Measurements from ENCODE around the gene PIK3CB.
"Not testable (repeated sequence)": the region's sequence is repeated elsewhere in the genome, so short reads cannot be mapped to it uniquely, and the experiment has no call there.

PIK3CB gene

DNA sequence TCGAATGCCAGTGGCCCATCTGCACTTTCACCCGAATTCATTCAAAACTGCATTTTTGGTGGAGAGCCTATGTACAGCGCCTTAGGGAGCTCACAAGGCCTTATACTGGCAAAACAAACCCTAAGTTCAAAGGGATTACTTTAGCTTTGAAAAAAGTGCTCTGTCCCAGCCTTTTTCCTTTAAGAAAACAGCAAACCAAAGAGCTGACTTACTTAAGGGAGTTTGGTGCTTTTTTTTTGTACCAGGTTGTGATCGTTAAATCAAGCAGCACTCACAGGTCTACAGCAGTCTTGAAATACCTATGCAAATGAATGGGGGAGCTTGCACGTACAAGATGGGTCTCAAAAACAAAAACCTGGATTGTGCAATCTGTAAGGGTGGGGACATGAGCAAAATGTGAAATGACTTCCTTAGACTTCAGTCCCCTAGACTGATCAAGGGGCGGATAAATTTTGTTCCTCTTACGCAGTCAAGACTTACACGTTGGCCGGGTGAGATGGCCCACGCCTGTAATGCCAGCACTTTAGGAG, 11.6 kb upstream of the PIK3CB start:
- H2AFZ ChIP-seq (ENCODE audit: low read length, unreplicated experiment) = no peak overlapping the region

DNA sequence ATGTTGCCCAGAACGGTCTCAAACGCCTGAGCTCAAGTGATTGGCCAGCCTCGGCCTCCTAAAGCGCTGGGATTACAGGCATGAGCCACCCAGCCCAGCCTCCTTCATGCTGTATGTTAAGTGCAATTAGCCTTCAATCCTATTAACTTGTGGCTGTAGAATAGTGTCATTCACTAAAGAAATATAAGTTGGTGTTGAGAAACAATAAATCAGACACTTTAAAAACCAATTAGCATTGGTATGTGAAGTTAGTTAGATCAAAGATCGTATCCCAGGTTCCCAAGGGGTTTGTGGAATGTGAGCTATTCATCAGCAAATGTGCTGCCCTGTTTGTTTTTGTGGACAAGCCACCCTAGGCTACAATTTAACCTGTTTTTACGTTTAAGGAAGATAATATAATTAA, 11.0 kb upstream of the PIK3CB start:
- Histone ChIP-seq H3K4me1 (ENCODE audit: control insufficient read depth, insufficient read depth, low read length, unreplicated experiment) (no peaks in the 10 kb centered on the region), H2AFZ (ENCODE audit: low read length, unreplicated experiment) (no peak overlapping the region), H3K36me3 (ENCODE audit: insufficient read depth, low read length) (no peaks in the 10 kb centered on the region), H3K27ac (ENCODE audit: low read depth, low read length) (no peak overlapping the region), H3K79me2 (ENCODE audit: control insufficient read depth, insufficient read depth, low read length, unreplicated experiment) (no peaks in the 10 kb centered on the region), H3K27me3 (ENCODE audit: insufficient read depth, low read length) (no peaks in the 10 kb centered on the region), H3K4me3 (ENCODE audit: low read depth, low read length) (no peak overlapping the region)

More for the DNA sequence above, 11.6 kb upstream of the PIK3CB start:
- no peak overlapping the region for H3K27ac ChIP-seq (ENCODE audit: low read depth, low read length)
- no peaks in the 10 kb centered on the region for H3K36me3 ChIP-seq (ENCODE audit: insufficient read depth, low read length)
- H3K79me2 ChIP-seq (ENCODE audit: control insufficient read depth, insufficient read depth, low read length, unreplicated experiment) = no peaks in the 10 kb centered on the region
- H3K4me1 ChIP-seq (ENCODE audit: control insufficient read depth, insufficient read depth, low read length, unreplicated experiment) = no peaks in the 10 kb centered on the region
- no peaks in the 10 kb centered on the region for H3K27me3 ChIP-seq (ENCODE audit: insufficient read depth, low read length)
- no peak overlapping the region for H3K4me3 ChIP-seq (ENCODE audit: low read depth, low read length)

DNA sequence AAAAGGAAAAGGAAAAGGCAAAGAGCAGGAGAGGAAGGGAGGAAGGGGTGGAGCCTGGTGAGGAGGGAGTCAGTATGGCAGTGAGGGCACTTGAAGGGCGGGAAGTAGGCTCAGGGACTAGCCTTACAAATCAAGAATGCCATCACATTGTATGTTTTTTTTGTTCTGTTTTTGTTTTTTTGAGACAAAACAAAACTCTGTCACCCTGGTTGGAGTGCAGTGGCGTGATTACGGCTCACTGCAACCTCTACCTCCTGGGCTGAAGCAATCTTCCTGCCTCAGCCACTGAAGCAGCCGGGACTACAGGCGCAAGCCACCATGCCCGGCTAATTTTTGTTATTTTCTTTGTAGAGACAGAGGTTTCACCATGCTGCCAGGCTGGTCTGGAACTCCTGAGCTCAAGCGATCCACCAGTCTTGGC, 10.5 kb upstream of the PIK3CB start:
- Histone ChIP-seq H3K4me1 (ENCODE audit: control insufficient read depth, insufficient read depth, low read length, unreplicated experiment) (no peaks in the 10 kb centered on the region), H2AFZ (ENCODE audit: low read length, unreplicated experiment) (no peak overlapping the region), H3K27me3 (ENCODE audit: insufficient read depth, low read length) (no peaks in the 10 kb centered on the region), H3K27ac (ENCODE audit: low read depth, low read length) (no peak overlapping the region), H3K79me2 (ENCODE audit: control insufficient read depth, insufficient read depth, low read length, unreplicated experiment) (no peaks in the 10 kb centered on the region), H3K4me3 (ENCODE audit: low read depth, low read length) (no peak overlapping the region), H3K36me3 (ENCODE audit: insufficient read depth, low read length) (no peaks in the 10 kb centered on the region)

DNA sequence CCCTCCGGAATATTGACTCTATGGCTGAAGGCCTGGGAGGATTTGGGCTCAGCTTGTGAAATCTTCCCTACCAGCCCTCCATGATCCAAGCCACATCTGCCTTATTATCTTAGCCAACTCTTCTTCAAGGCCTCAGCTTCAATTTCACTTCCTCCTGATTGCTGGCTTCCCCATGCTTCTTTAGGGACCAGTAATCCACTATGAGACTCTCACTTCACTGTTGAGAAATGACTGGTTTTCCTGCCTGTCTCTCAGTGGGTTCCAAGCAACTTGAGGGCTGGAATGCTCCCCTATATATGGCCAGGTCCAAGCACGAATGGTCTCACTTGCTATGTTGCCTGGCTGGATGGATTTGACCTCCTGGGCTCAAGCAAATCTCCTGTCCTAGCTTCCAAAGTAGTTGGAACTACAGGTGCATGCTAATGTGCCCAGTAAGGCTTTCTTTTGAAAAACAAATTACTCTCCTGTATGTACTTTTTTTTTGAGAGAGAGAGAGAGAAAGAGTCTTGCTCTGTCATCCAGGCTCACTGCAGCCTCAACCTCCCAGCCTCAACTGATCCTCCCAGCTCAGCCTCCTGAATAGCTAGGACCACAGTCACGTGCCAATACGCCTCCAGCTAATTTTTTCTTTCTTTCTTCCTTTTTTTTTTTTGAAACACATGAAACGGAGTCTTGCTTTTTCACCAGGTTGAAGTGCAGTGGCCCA, 7.9 kb upstream of the PIK3CB start:
- H3K27me3 ChIP-seq (ENCODE audit: insufficient read depth, low read length) = no peaks in the 10 kb centered on the region
- no peaks in the 10 kb centered on the region for H3K36me3 ChIP-seq (ENCODE audit: insufficient read depth, low read length)
- no peak overlapping the region for H3K4me3 ChIP-seq (ENCODE audit: low read depth, low read length)
- no peak overlapping the region for H2AFZ ChIP-seq (ENCODE audit: low read length, unreplicated experiment)
- no peaks in the 10 kb centered on the region for H3K79me2 ChIP-seq (ENCODE audit: control insufficient read depth, insufficient read depth, low read length, unreplicated experiment)
- H3K4me1 ChIP-seq (ENCODE audit: control insufficient read depth, insufficient read depth, low read length, unreplicated experiment) = no peaks in the 10 kb centered on the region
- H3K27ac ChIP-seq (ENCODE audit: low read depth, low read length) = no peak overlapping the region

DNA sequence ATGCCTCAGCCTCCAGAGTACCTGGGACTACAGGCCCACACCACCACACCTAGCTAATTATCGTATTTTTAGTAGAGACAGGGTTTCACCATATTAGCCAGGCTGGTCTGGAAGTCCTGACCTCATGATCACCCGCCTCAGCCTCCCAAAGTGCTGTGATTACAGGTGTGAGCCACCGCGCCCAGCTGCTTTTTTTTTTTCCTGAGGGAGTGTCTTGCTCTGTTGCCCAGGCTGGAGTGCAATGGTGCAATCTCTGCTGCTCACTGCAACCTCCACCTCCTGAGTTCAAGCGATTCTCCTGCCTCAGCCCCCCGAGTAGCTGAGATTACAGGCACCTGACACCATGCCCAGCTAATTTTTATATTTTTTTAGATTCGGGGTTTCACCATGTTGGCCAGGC, 3.7 kb upstream of the PIK3CB start:
- H3K27ac ChIP-seq (ENCODE audit: low read depth, low read length); H2AFZ ChIP-seq (ENCODE audit: low read length, unreplicated experiment); H3K4me3 ChIP-seq (ENCODE audit: low read depth, low read length); H3K4me1 ChIP-seq (ENCODE audit: control insufficient read depth, insufficient read depth, low read length, unreplicated experiment); H3K27me3 ChIP-seq (ENCODE audit: insufficient read depth, low read length); H3K36me3 ChIP-seq (ENCODE audit: insufficient read depth, low read length): not testable (repeated sequence)
- peaks cover 12% of the 10 kb centered on the region for H3K79me2 ChIP-seq (ENCODE audit: control insufficient read depth, insufficient read depth, low read length, unreplicated experiment)

DNA sequence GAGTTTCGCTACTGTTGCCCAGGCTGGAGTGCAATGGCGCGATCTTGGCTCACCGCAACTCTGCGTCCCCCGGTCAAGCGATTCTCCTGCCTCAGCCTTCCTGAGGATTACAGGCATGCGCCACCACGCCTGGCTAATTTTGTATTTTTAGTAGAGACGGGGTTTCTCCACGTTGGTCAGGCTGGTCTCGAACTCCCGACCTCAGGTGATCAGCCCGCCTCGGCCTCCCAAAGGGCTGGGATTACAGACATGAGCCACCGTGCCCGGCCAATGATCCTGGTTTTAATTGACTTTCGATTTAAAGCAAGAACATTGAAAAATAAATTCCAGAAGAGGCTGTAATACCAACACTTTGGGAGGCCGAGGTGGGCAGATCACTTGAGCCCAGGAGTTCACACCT, 1.1 kb upstream of the PIK3CB start:
- H3K36me3 ChIP-seq (ENCODE audit: insufficient read depth, low read length); H3K27ac ChIP-seq (ENCODE audit: low read depth, low read length); H3K27me3 ChIP-seq (ENCODE audit: insufficient read depth, low read length); H3K4me3 ChIP-seq (ENCODE audit: low read depth, low read length); H2AFZ ChIP-seq (ENCODE audit: low read length, unreplicated experiment): not testable (repeated sequence)
- Histone ChIP-seq H3K79me2 (ENCODE audit: control insufficient read depth, insufficient read depth, low read length, unreplicated experiment) (peaks cover 26% of the 10 kb centered on the region), H3K4me1 (ENCODE audit: control insufficient read depth, insufficient read depth, low read length, unreplicated experiment) (peaks cover 12% of the 10 kb centered on the region)

DNA sequence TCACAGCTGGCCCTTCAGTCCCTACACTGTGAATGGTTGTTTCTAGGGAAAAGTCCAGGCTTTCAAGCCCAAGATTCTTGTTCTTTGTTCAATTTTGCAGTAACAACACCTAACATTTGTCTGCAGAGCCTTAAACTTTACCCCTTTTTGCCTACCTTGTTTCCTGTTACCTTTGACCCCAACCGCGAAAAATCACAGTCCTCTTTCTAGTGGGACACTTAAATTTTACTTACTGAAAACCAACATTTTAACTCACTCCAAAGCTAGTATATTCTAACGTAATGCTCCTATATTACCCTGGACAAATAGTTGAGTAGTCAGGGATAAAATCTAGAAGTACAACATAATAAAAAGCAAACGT, 649 bp upstream of the PIK3CB start:
- H3K4me1 ChIP-seq (ENCODE audit: control insufficient read depth, insufficient read depth, low read length, unreplicated experiment) = peaks cover 12% of the 10 kb centered on the region
- H3K27ac ChIP-seq (ENCODE audit: low read depth, low read length) = peak overlapping the region; percentile 72
- peak overlapping the region; percentile 81 for H2AFZ ChIP-seq (ENCODE audit: low read length, unreplicated experiment)
- H3K36me3 ChIP-seq (ENCODE audit: insufficient read depth, low read length) = no peaks in the 10 kb centered on the region
- peaks cover 28% of the 10 kb centered on the region for H3K79me2 ChIP-seq (ENCODE audit: control insufficient read depth, insufficient read depth, low read length, unreplicated experiment)
- no peaks in the 10 kb centered on the region for H3K27me3 ChIP-seq (ENCODE audit: insufficient read depth, low read length)
- peak overlapping the region; percentile 84 for H3K4me3 ChIP-seq (ENCODE audit: low read depth, low read length)

DNA sequence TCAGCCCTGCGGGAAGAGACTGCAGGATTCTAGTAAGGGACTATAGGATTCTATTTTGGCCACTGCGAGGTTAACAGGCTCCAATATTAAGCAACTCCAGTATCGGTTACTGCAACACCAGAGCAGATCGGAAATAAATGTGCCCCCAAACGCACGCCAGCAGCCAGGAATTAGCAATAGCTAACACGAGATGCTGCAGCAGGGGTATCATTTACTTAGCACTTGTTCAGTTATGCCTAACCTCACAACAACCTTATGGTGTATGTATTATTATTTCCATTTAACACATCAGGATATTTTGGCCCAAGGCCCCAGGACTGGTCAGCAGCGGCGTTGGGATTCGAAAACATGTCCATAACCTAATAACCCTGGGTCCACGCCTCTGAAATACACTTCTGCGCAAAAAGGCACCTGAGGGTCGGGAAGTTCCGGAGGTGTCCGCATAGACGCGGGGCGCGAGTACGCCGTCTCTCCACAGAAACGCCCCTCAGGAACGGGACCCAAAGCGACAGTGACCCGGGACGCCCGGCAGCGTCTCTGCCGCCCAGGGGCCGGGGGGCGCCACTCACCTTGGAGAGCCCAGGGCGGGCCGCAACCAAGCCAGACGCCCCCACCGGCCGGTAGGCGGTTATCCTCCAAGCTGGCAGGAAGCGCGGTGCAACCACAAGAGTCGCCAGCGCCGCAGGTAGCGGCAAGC, 681 bp downstream of the PIK3CB start:
- H3K4me3 ChIP-seq (ENCODE audit: low read depth, low read length) = peak overlapping the region; percentile 84
- peaks cover 12% of the 10 kb centered on the region for H3K4me1 ChIP-seq (ENCODE audit: control insufficient read depth, insufficient read depth, low read length, unreplicated experiment)
- H2AFZ ChIP-seq (ENCODE audit: low read length, unreplicated experiment) = peak overlapping the region; percentile 98
- H3K79me2 ChIP-seq (ENCODE audit: control insufficient read depth, insufficient read depth, low read length, unreplicated experiment) = peaks cover 39% of the 10 kb centered on the region
- no peaks in the 10 kb centered on the region for H3K27me3 ChIP-seq (ENCODE audit: insufficient read depth, low read length)
- no peak overlapping the region for H3K27ac ChIP-seq (ENCODE audit: low read depth, low read length)
- H3K36me3 ChIP-seq (ENCODE audit: insufficient read depth, low read length) = no peaks in the 10 kb centered on the region

DNA sequence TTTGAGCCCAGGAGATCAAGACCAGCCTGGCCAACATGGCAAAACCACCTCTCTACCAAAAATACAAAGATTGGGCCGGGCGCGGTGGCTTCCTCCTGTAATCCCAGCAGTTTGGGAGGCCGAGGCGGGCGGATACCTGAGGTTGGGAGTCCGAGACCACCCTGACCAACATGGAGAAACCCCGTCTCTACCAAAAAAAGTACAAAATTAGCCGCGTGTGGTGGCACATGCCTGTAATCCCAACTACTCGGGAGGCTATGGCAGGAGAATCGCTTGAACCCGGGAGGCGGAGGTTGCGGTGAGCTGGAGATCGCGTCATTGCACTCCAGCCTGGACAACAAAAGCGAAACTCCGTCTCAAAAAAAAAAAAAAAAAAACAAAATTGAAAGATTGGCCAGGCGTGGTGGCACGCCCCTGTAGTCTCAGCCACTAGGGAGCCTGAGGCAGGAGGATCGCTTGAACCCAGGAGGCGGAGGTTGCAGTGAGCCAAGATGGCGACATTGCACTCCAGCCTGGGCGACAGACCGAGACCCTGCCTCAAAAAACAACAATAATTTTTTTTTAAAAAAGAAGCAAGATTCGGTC, 2.2 kb downstream of the PIK3CB start:
- H3K27ac ChIP-seq (ENCODE audit: low read depth, low read length); H3K36me3 ChIP-seq (ENCODE audit: insufficient read depth, low read length); H3K27me3 ChIP-seq (ENCODE audit: insufficient read depth, low read length); H3K4me3 ChIP-seq (ENCODE audit: low read depth, low read length); H2AFZ ChIP-seq (ENCODE audit: low read length, unreplicated experiment): not testable (repeated sequence)
- Histone ChIP-seq H3K4me1 (ENCODE audit: control insufficient read depth, insufficient read depth, low read length, unreplicated experiment) (peaks cover 12% of the 10 kb centered on the region), H3K79me2 (ENCODE audit: control insufficient read depth, insufficient read depth, low read length, unreplicated experiment) (peaks cover 39% of the 10 kb centered on the region)

DNA sequence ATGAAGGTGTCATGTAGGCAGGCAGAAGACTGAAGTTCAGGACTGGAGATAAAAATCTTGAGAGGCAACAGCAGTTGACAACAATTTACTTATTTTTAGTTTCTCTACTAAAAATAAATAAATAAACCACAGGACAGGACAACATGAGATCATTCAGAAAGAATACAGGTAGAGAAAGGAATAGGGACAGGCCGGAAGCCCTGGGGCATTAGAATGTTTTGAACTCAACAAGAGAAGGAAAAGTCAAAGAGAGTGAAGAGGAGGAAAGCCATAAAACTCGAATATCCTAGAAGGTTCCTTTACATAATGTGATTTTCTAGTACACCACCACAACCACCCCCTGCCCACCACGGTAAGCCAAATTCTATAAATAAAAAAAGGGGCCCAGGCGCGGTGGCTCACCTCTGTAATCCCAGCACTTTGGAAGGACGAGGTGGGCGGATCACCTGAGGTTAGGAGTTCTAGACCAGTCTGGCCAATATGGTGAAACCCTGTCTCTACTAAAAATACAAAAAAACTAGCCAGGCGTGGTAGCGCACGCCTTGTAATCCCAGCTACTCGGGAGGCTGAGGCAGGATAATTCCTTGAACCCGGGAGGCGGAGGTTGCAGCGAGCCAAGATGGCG, 4.7 kb downstream of the PIK3CB start:
- Histone ChIP-seq H3K36me3 (ENCODE audit: insufficient read depth, low read length) (peaks cover 9% of the 10 kb centered on the region; the same call in 1 of the 2 replicates), H3K4me1 (ENCODE audit: control insufficient read depth, insufficient read depth, low read length, unreplicated experiment) (peaks cover 7% of the 10 kb centered on the region), H3K27me3 (ENCODE audit: insufficient read depth, low read length) (no peaks in the 10 kb centered on the region), H3K79me2 (ENCODE audit: control insufficient read depth, insufficient read depth, low read length, unreplicated experiment) (peaks cover 53% of the 10 kb centered on the region), H3K4me3 (ENCODE audit: low read depth, low read length) (no peak overlapping the region), H3K27ac (ENCODE audit: low read depth, low read length) (no peak overlapping the region), H2AFZ (ENCODE audit: low read length, unreplicated experiment) (no peak overlapping the region)
